MM.1S (cell line): ENCODE measurements around the gene ATL2.

Source experiments
- EZH2phosphoT487 ChIP-seq: fragments of 300-600 bp; sonication (generic); IDR thresholded peaks from 2 replicates; pipeline ENCODE4 v1.6.1; 2018; ENCODE audit warnings: antibody characterized with exemption, low read length
- TF ChIP-seq, protein P1 (sequence below): fragments of 300-600 bp; sonication (generic); IDR thresholded peaks from 2 replicates; pipeline ENCODE4 v1.5.1; 2016; ENCODE audit warnings: antibody characterized with exemption, low read length, mixed read lengths

DNA sequence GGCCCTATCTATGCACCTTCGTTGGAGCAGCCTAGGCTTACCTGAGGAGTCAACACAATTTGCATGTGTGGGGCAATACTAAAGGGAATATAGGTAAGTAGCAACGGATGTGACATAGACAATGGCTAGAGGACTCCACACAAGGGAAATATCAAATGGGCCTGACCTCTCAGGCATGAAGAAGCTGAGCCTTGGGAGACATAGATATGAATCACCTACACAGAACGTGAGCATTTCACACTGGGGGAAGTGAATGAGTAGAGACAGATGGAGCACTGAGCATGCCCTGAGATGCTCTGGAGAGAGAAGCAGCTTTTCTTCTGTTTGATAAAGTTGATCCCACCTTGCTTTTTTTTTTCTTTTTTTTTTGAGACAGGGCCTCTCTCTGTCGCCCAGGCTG, 97.9 kb downstream of the ATL2 start:
- TF ChIP-seq, protein P1, sequence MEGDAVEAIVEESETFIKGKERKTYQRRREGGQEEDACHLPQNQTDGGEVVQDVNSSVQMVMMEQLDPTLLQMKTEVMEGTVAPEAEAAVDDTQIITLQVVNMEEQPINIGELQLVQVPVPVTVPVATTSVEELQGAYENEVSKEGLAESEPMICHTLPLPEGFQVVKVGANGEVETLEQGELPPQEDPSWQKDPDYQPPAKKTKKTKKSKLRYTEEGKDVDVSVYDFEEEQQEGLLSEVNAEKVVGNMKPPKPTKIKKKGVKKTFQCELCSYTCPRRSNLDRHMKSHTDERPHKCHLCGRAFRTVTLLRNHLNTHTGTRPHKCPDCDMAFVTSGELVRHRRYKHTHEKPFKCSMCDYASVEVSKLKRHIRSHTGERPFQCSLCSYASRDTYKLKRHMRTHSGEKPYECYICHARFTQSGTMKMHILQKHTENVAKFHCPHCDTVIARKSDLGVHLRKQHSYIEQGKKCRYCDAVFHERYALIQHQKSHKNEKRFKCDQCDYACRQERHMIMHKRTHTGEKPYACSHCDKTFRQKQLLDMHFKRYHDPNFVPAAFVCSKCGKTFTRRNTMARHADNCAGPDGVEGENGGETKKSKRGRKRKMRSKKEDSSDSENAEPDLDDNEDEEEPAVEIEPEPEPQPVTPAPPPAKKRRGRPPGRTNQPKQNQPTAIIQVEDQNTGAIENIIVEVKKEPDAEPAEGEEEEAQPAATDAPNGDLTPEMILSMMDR = no peak
- no peak for TF ChIP-seq EZH2phosphoT487
